Suppressor macrophage (primary cell): Measurements from ENCODE around the gene GSTM4.
"Not testable (repeated sequence)": the region's sequence is repeated elsewhere in the genome, so short reads cannot be mapped to it uniquely, and the experiment has no call there.

Source experiments
- DNase-seq, 4 experiments: peaks; one replicate each; pipeline ENCODE4 v3.0.0-alpha.2; 2020 to 2022

GSTM4 gene

GRCh38 chr1:109704173-109704572 lies 48.3 kb downstream of the GSTM4 start:
- no peak for DNase-seq

- DNase-seq: no peak
Observed at GRCh38 chr1:109705411-109705810, 49.5 kb downstream of the GSTM4 start.

- not testable (repeated sequence) for DNase-seq
Observed at GRCh38 chr1:109708949-109709348, 53.0 kb downstream of the GSTM4 start.

- not testable (repeated sequence) for DNase-seq
Observed at GRCh38 chr1:109709822-109710221, 53.9 kb downstream of the GSTM4 start.
